ENCODE results near the gene S100A12.

Gene S100A12

GRCh38 chr1:153336650-153337049, 38.8 kb downstream of the S100A12 start:
- no peak for DNase-seq (ENCODE audit: low read depth)

GRCh38 chr1:153333902-153334301, 41.5 kb downstream of the S100A12 start:
- no peak for DNase-seq (ENCODE audit: low read depth)

GRCh38 chr1:153324912-153325311, 50.5 kb downstream of the S100A12 start:
- no peak for DNase-seq (ENCODE audit: low read depth)

Data from stimulated activated CD8-positive, alpha-beta memory T cell treated with anti-CD3 and anti-CD28 coated beads, Interleukin-7, amount 100 ng/mL, for 24 hours (primary cell).